HUES64 (cell line): ENCODE data around the gene BRAF.
"Not testable (repeated sequence)": the region's sequence is repeated elsewhere in the genome, so short reads cannot be mapped to it uniquely, and the experiment has no call there.

Experiments used
- H3K27ac ChIP-seq: 2 replicates; pipeline ENCODE4 v1.7.0; 2013; ENCODE audit warnings: low read depth, low read length, inconsistent platforms
- H3K27me3 ChIP-seq: 2 replicates; pipeline ENCODE4 v1.6.1; 2013; ENCODE audit warnings: mild to moderate bottlenecking, low read length; ENCODE audit not compliant: insufficient read depth
- H3K36me3 ChIP-seq: 2 replicates; pipeline ENCODE4 v1.6.1; 2013; ENCODE audit warnings: mild to moderate bottlenecking, low read length; ENCODE audit not compliant: insufficient read depth
- H3K4me1 ChIP-seq: 2 replicates; pipeline ENCODE4 v1.6.1; 2013; ENCODE audit warnings: mild to moderate bottlenecking, low read length, moderate library complexity; ENCODE audit not compliant: insufficient read depth
- H3K4me3 ChIP-seq: 2 replicates; pipeline ENCODE4 v1.5.1; 2013; ENCODE audit warnings: mild to moderate bottlenecking, low read length, moderate library complexity
- H3K9ac ChIP-seq: 2 replicates; pipeline ENCODE4 v1.6.1; 2013; ENCODE audit warnings: mild to moderate bottlenecking, low read depth, low read length
- H3K9me3 ChIP-seq: 2 replicates; pipeline ENCODE4 v1.6.1; 2013; ENCODE audit warnings: low read depth, low read length; ENCODE audit not compliant: insufficient read depth
- WGBS: fragments of 150-250, 120-280 bp; methylation state at CpG from one replicate; pipeline ENCODE4 v1.1.7; 2013; ENCODE audit warnings: missing lambda C conversion rate; 5-methylcytosine and 5-hydroxymethylcytosine counted together

BRAF gene

GRCh38 chr7:140915935-140916555, 8.7 kb downstream of the BRAF start:
- 94% methylated on average over 4 of the region's 4 CpGs for WGBS
- no peaks in the 10 kb centered on the region for H3K9me3 ChIP-seq
- no peak overlapping the region for H3K27ac ChIP-seq
- no peak overlapping the region for H3K4me3 ChIP-seq
- peaks cover 8% of the 10 kb centered on the region for H3K27me3 ChIP-seq
- peaks cover 16% of the 10 kb centered on the region for H3K4me1 ChIP-seq
- H3K36me3 ChIP-seq, result 0 out of 2 replicates have a peak, but pooled peaks cover 2% of the 10 kb centered on the region
- H3K9ac ChIP-seq, result no peak overlapping the region

DNA sequence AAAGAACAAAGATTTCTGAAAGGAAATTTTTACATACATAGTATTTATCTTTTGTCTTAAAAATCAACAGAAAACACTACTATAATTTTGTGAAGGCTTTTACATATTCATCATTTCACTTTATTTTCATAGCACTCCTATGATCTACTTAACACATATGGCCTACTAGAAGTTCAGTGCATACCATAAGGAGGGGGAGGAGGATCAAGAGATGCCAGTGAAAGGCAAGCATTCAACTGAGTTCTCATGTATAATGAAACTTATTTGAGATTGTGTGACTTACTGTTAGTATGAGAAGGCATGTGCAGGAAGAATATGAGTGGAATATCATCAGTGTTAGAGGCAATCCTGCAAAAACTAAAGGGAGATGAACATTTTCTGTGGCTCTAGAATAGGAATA, 10.6 kb downstream of the BRAF start:
- H3K9ac ChIP-seq, result no peak overlapping the region
- H3K36me3 ChIP-seq, result 0 out of 2 replicates have a peak, but pooled peaks cover 2% of the 10 kb centered on the region
- peaks cover 8% of the 10 kb centered on the region for H3K27me3 ChIP-seq
- H3K4me1 ChIP-seq, result peaks cover 16% of the 10 kb centered on the region
- no peak overlapping the region for H3K27ac ChIP-seq
- no peaks in the 10 kb centered on the region for H3K9me3 ChIP-seq
- H3K4me3 ChIP-seq, result no peak overlapping the region

DNA sequence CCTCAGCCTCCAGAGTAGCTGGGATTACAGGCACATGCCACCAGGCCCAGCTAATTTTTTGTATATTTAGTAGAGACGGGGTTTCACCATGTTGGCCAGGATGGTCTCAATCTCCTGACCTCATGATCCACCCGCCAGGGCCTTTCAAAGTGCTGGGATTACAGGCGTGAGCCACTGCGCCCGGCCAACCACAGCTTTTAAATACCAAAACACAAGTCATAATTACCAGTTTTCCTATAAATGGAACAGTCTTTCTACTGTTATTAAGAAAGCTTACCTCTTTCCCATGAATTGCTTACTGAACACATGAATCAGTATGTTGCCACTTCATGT, 11.2 kb downstream of the BRAF start:
- H3K9me3 ChIP-seq, H3K36me3 ChIP-seq, H3K27me3 ChIP-seq, H3K4me3 ChIP-seq, H3K9ac ChIP-seq, H3K27ac ChIP-seq: not testable (repeated sequence)
- H3K4me1 ChIP-seq, result peaks cover 16% of the 10 kb centered on the region
- 82% methylated on average over 5 of the region's 5 CpGs for WGBS

- Histone ChIP-seq H3K9ac (no peak overlapping the region), H3K27ac (no peak overlapping the region), H3K27me3 (peaks cover 8% of the 10 kb centered on the region), H3K36me3 (no peaks in the 10 kb centered on the region), H3K4me1 (peaks cover 16% of the 10 kb centered on the region), H3K4me3 (no peak overlapping the region), H3K9me3 (no peaks in the 10 kb centered on the region)
- WGBS, result 90% methylated on average over 1 of the region's 1 CpG
Observed at GRCh38 chr7:140911746-140912145, 13.0 kb downstream of the BRAF start.

DNA sequence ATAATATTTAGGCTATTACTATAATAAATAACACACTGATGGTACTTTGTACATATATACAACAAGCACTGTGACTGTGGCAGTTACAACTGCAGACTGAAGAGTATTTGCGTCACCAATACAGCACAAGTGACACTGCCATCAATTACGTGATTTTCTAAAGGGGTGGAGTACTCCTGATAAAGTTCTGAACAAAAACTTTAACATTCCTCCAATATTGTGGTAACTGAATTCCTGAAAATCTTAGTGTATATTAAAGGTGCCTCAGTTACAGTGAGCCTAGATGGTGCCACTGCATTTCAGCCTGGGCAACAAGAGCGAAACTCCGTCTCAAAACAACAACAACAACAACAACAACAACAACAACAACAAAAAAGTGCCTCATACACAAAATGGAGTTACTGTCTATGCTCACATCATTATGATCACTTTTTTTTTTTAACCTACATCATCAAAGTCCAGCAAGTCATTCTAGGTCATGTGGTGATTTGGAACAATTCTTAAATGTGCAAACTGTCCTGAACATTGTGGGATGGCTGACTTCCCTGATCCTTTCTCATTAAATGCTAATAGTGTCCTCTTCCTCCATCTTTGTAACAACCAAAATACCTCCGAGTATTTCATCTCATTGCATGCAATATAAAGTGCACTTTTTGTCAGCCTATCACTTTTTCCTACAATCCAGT, 15.1 kb downstream of the BRAF start:
- no peaks in the 10 kb centered on the region for H3K9me3 ChIP-seq
- H3K4me3 ChIP-seq, result no peak overlapping the region
- H3K27ac ChIP-seq, result no peak overlapping the region
- WGBS, result 98% methylated on average over 5 of the region's 5 CpGs
- peaks cover 16% of the 10 kb centered on the region for H3K4me1 ChIP-seq
- no peaks in the 10 kb centered on the region for H3K36me3 ChIP-seq
- peaks cover 8% of the 10 kb centered on the region for H3K27me3 ChIP-seq
- no peak overlapping the region for H3K9ac ChIP-seq

- no peak overlapping the region for H3K4me3 ChIP-seq
- peaks cover 5% of the 10 kb centered on the region for H3K4me1 ChIP-seq
- peaks cover 9% of the 10 kb centered on the region; the same call in 1 of the 2 replicates for H3K9me3 ChIP-seq
- H3K27ac ChIP-seq, result no peak overlapping the region
- 0 out of 2 replicates have a peak, but pooled peaks cover 2% of the 10 kb centered on the region for H3K36me3 ChIP-seq
- peaks cover 8% of the 10 kb centered on the region for H3K27me3 ChIP-seq
- no peak overlapping the region for H3K9ac ChIP-seq
- WGBS, result 97% methylated on average over 2 of the region's 2 CpGs
Observed at GRCh38 chr7:140908361-140908760, 16.4 kb downstream of the BRAF start.

GRCh38 chr7:140903741-140904480, 20.8 kb downstream of the BRAF start:
- Histone ChIP-seq H3K27me3 (no peaks in the 10 kb centered on the region), H3K36me3 (0 out of 2 replicates have a peak, but pooled peaks cover 2% of the 10 kb centered on the region), H3K4me3 (no peak overlapping the region), H3K27ac (no peak overlapping the region), H3K9ac (no peak overlapping the region), H3K4me1 (peaks cover 14% of the 10 kb centered on the region), H3K9me3 (peaks cover 9% of the 10 kb centered on the region; the same call in 1 of the 2 replicates)
- 100% methylated on average over 3 of the region's 4 CpGs for WGBS

DNA sequence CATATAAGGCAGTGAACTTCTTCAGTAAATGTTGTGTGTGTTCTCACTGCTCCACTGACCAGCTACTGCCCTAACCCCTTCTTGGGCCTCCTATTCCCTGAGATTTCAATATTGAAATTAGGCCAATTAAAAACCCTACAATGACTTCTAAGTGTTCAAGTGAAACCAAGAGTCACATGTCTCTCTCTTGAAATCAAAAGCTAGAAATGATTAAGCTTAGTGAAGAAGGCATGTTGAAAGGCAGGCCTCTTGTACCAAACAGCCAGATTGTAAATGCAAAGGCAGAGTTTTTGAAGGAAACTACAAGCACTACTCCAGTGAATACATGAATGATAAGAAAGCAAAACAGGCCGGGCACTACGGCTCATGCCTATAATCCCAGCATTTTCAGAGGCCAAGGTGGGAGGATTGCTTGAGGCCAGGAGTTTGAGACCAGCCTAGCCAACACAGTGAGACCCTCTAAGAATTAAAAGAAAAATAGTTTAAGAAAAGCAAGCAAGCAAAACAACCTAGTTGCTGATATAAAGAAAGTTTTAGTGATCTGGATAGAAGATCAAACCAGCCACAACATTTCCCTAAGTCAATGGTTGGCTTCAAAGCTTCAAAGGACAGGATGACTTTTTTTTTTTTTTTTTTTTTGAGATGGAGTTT, 22.3 kb downstream of the BRAF start:
- Histone ChIP-seq H3K9me3 (peaks cover 9% of the 10 kb centered on the region; the same call in 1 of the 2 replicates), H3K27ac (no peak overlapping the region), H3K4me3 (no peak overlapping the region), H3K27me3 (no peaks in the 10 kb centered on the region), H3K4me1 (peaks cover 14% of the 10 kb centered on the region), H3K36me3 (0 out of 2 replicates have a peak, but pooled peaks cover 2% of the 10 kb centered on the region), H3K9ac (no peak overlapping the region)
- WGBS, result 86% methylated on average over 2 of the region's 2 CpGs

- H3K4me1 ChIP-seq, result peaks cover 14% of the 10 kb centered on the region
- 89% methylated on average over 4 of the region's 4 CpGs for WGBS
- H3K36me3 ChIP-seq, result 0 out of 2 replicates have a peak, but pooled peaks cover 2% of the 10 kb centered on the region
- peaks cover 9% of the 10 kb centered on the region; the same call in 1 of the 2 replicates for H3K9me3 ChIP-seq
- H3K9ac ChIP-seq, result no peak overlapping the region
- no peaks in the 10 kb centered on the region for H3K27me3 ChIP-seq
- no peak overlapping the region for H3K27ac ChIP-seq
- no peak overlapping the region for H3K4me3 ChIP-seq
Observed at GRCh38 chr7:140901941-140902302, 22.8 kb downstream of the BRAF start.

DNA sequence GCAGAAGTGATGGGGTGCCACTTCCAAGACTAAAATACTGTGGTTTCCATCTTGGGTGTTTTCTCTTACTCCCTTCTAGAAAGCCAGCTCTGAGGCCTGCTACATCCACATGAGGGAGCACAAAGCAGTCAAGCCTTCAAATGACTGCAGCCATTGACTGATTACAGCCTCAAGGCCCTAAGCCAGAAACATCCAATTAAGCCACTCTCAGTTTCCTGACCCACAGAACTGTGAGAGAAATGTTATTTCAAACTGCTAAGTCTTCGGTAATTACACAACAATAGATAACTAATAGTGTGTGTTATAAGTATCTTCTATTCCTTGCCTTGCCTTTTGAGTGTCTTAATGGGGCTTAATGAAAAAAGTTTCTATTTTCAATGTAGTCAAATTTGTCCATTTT, 24.8 kb downstream of the BRAF start:
- Histone ChIP-seq H3K27ac (no peak overlapping the region), H3K4me3 (no peak overlapping the region), H3K9ac (no peak overlapping the region), H3K36me3 (0 out of 2 replicates have a peak, but pooled peaks cover 2% of the 10 kb centered on the region), H3K4me1 (peaks cover 14% of the 10 kb centered on the region), H3K27me3 (no peaks in the 10 kb centered on the region), H3K9me3 (peaks cover 9% of the 10 kb centered on the region; the same call in 1 of the 2 replicates)
- WGBS, result 100% methylated on average over 1 of the region's 1 CpG
